Skeletal muscle tissue (tissue), 4 donors: ENCODE data around the gene ORC6. TPM values are rescaled to one million over a fixed set of nuclear protein-coding genes. Genes with fewer than 3 reads are reported as not detected.
"Not testable (repeated sequence)": the region's sequence is repeated elsewhere in the genome, so short reads cannot be mapped to it uniquely, and the experiment has no call there.

Experiments used
- H3K27ac ChIP-seq: one replicate; pipeline ENCODE4 v1.7.0; 2013; ENCODE audit warnings: mild to moderate bottlenecking, low read depth, low read length, inconsistent platforms
- H3K27me3 ChIP-seq, 3 donors: one replicate each; pipeline ENCODE4 v1.7.0; 2013; ENCODE audit warnings: low read length in 3 of 3; ENCODE audit not compliant: control insufficient read depth in 3 of 3, insufficient read depth in 3 of 3
- H3K36me3 ChIP-seq, 3 donors: one replicate each; pipeline ENCODE4 v1.7.0; 2013; ENCODE audit warnings: low read length in 3 of 3; ENCODE audit not compliant: control insufficient read depth in 3 of 3, insufficient read depth in 3 of 3
- H3K4me1 ChIP-seq, 3 donors: one replicate each; pipeline ENCODE4 v1.7.0; 2013; ENCODE audit warnings: low read length in 3 of 3, mild to moderate bottlenecking in 3 of 3; ENCODE audit not compliant: control insufficient read depth in 3 of 3, insufficient read depth in 3 of 3
- H3K4me3 ChIP-seq, 3 donors: one replicate each; pipeline ENCODE4 v1.7.0; 2013; ENCODE audit warnings: low read length in 3 of 3
- H3K9ac ChIP-seq, 3 donors: one replicate each; pipeline ENCODE4 v1.7.0; 2013; ENCODE audit warnings: low read length in 3 of 3, mild to moderate bottlenecking in 3 of 3, moderate library complexity in 2 of 3, low read depth in 1 of 3
- H3K9me3 ChIP-seq, 3 donors: one replicate each; pipeline ENCODE4 v1.7.0; 2013; ENCODE audit warnings: low read length in 3 of 3; ENCODE audit not compliant: control insufficient read depth in 3 of 3
- total RNA-seq: library from RNA; depleted of rRNA; stranded (reverse); fragments of >200 nt; gene quantifications from one replicate; pipeline ENCODE4 v1.2.3, GENCODE V29; 2014
- donor health status: Osteomylitis.

Gene ORC6
- 3.1 TPM for total RNA-seq

- H3K4me1 ChIP-seq, result peaks cover 23 to 35% (median 28%) of the 10 kb centered on the region in 3 donors
- peak within 1 kb of the TSS; percentile 94 to 100 (median 99) for H3K4me3 ChIP-seq
- H3K36me3 ChIP-seq, result no peaks in the 10 kb centered on the region
- no peaks in the 10 kb centered on the region for H3K9me3 ChIP-seq
- H3K9ac ChIP-seq, result peak within 1 kb of the TSS; percentile 83 to 96 (median 93)
- H3K27ac ChIP-seq, result peak within 1 kb of the TSS; percentile 90
- no peaks in the 10 kb centered on the region for H3K27me3 ChIP-seq
Observed at GRCh38 chr16:46689365-46690280, at the start of gene ORC6. ORC6 (plus strand) TSS chr16:46689659; CDS start chr16:46689706, 47 bp downstream.

DNA sequence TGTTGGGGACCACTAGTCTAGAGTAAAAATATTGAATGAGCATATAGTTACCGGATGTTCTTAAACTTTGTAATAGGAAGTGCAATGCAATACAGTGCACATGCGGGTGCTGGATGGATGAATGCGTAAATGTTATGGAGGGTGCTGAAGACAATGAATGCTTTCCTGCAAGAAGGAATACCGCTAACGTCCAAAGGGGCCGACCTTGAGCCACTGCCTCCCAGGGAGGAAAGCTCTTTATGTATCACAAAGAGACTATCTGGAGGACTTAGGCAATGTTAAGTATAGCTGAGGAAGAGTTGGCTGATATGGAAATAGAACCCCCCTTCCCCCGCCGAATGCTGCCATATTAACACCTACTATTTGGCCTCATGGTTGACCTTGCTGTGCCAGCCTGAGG lies 40.8 kb upstream of the ORC6 start:
- peak overlapping the region in 1 of 3 donors; percentile 64 for H3K4me3 ChIP-seq
- H3K4me1 ChIP-seq, result peaks cover 8 to 15% (median 15%) of the 10 kb centered on the region in 3 donors
- no peaks in the 10 kb centered on the region for H3K27me3 ChIP-seq
- H3K27ac ChIP-seq, result peak overlapping the region; percentile 89
- H3K9ac ChIP-seq, result no peak overlapping the region
- H3K9me3 ChIP-seq, result no peaks in the 10 kb centered on the region
- H3K36me3 ChIP-seq, result no peaks in the 10 kb centered on the region

GRCh38 chr16:46649588-46650253 lies 39.7 kb upstream of the ORC6 start:
- peak overlapping the region; percentile 64 to 72 (median 70) for H3K4me3 ChIP-seq
- peaks cover 8 to 15% (median 15%) of the 10 kb centered on the region in 3 donors for H3K4me1 ChIP-seq
- peak overlapping the region; percentile 89 for H3K27ac ChIP-seq
- H3K9ac ChIP-seq, result peak overlapping the region; percentile 58 to 84 (median 77)
- H3K36me3 ChIP-seq, result no peaks in the 10 kb centered on the region
- H3K27me3 ChIP-seq, result no peaks in the 10 kb centered on the region
- no peaks in the 10 kb centered on the region for H3K9me3 ChIP-seq

GRCh38 chr16:46650254-46650623 lies 39.2 kb upstream of the ORC6 start:
- Histone ChIP-seq H3K9ac (peak overlapping the region in 2 of 3 donors; percentile 58 to 84), H3K4me3 (peak overlapping the region; percentile 64 to 72 (median 70)), H3K27ac (peak overlapping the region; percentile 89), H3K27me3 (no peaks in the 10 kb centered on the region), H3K36me3 (no peaks in the 10 kb centered on the region), H3K4me1 (peaks cover 8 to 15% (median 15%) of the 10 kb centered on the region in 3 donors), H3K9me3 (no peaks in the 10 kb centered on the region)

GRCh38 chr16:46651305-46651704 lies 38.2 kb upstream of the ORC6 start:
- H3K9me3 ChIP-seq, result no peaks in the 10 kb centered on the region
- H3K27ac ChIP-seq, result no peak overlapping the region
- no peaks in the 10 kb centered on the region for H3K36me3 ChIP-seq
- no peak overlapping the region for H3K9ac ChIP-seq
- H3K4me1 ChIP-seq, result peaks cover 8 to 15% (median 15%) of the 10 kb centered on the region in 3 donors
- H3K27me3 ChIP-seq, result no peaks in the 10 kb centered on the region
- H3K4me3 ChIP-seq, result no peak overlapping the region

DNA sequence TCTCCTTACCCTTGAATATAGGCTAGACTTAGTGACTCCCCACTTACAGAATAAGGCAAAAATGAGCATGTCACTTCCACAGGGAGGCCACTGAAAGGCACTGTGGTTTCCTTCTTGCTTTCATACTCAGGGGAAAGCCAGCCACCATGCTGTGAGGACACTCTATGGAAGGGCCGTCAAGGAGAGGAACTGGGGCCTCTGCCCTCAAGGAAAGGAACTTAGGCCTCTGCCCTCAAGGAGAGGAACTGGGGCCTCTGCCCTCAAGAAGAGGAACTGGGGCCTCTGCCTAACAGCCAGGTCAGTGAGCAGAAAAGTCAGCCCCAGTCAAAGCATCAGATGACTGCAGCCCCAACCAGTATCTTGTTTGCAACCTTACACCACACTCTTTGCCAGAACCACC lies 30.5 kb upstream of the ORC6 start:
- Histone ChIP-seq H3K4me1 (no peaks in the 10 kb centered on the region), H3K27ac (no peak overlapping the region), H3K27me3 (no peaks in the 10 kb centered on the region), H3K9ac (no peak overlapping the region), H3K36me3 (peaks cover 13 to 45% (median 40%) of the 10 kb centered on the region in 3 donors), H3K9me3 (no peaks in the 10 kb centered on the region), H3K4me3 (no peak overlapping the region)

- Histone ChIP-seq H3K9ac (no peak overlapping the region), H3K4me1 (no peaks in the 10 kb centered on the region), H3K27me3 (no peaks in the 10 kb centered on the region), H3K36me3 (peaks cover 16 to 51% (median 50%) of the 10 kb centered on the region in 3 donors), H3K9me3 (no peaks in the 10 kb centered on the region), H3K4me3 (no peak overlapping the region), H3K27ac (no peak overlapping the region)
Observed at GRCh38 chr16:46662123-46662522, 27.3 kb upstream of the ORC6 start.

DNA sequence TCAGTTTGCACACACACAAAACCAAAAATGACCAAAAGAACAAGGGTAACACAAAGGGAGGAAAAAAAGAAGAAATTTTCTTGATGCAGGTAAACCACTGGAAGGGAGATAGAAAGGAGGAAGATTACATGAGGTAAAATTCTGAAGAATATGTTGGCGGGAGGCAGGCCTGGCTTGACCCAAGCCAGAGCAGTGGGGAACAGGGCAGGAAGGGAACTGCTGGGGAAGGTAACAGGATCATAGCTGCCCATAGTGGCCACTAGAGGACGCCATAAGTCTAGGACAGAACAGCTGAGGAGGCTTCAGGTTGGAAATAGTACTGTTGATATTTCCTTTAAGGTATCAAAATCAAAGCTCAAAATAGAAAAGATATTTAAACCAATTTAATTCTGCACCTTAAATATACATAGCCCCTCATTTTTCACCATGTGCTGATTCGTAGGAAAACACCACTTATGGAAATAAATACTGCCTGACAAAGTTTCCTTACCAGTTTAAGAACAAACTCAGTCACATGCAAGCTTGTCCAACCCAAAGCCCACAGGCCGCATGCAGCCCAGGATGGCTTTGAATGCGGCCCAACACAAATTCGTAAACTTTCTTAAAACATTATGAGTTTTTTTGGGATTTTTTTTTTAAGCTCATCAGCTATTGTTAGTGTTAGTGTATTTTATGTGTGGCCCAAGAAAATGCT lies 16.0 kb upstream of the ORC6 start:
- no peak overlapping the region for H3K9ac ChIP-seq
- no peaks in the 10 kb centered on the region for H3K9me3 ChIP-seq
- no peaks in the 10 kb centered on the region for H3K4me1 ChIP-seq
- no peak overlapping the region for H3K27ac ChIP-seq
- H3K4me3 ChIP-seq, result no peak overlapping the region
- peaks cover 9 to 83% (median 55%) of the 10 kb centered on the region in 3 donors for H3K36me3 ChIP-seq
- no peaks in the 10 kb centered on the region for H3K27me3 ChIP-seq

- not testable (repeated sequence) for H3K4me1 ChIP-seq, H3K27me3 ChIP-seq, H3K9me3 ChIP-seq, H3K9ac ChIP-seq, H3K27ac ChIP-seq, H3K4me3 ChIP-seq
- H3K36me3 ChIP-seq, result peaks cover 6 to 50% (median 46%) of the 10 kb centered on the region in 3 donors
Observed at GRCh38 chr16:46677943-46678342, 11.5 kb upstream of the ORC6 start.
